ENCODE data around the gene SHCBP1L. TPM values are rescaled to one million over a fixed set of nuclear protein-coding genes. Genes with fewer than 3 reads are reported as not detected.
"Not testable (repeated sequence)": the region's sequence is repeated elsewhere in the genome, so short reads cannot be mapped to it uniquely, and the experiment has no call there.

SHCBP1L gene
- total RNA-seq, 4 donors from 2014 or later: 0.11 TPM; not detected in 3

DNA sequence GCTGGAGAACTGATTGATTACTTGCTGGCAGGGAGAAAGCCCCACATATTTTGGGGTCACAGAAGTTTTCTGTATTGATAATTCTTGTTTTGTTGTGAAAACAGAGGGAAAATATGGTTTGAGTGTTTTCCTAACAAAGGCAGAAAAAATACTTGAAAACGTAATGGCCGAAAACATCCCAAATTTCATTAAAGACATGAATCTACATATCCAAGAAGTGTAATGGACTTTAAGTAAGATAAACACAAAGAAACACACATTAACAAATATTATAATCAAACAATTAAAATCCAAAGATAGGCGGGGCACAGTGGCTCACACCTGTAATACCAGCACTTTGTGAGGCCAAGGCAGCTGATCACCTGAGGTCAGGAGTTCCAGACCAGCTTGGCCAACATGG lies 39.6 kb downstream of the SHCBP1L start:
- Histone ChIP-seq H3K4me3 (no peak overlapping the region), H3K27me3 (no peaks in the 10 kb centered on the region), H3K9me3 (peaks cover 0 to 21% (median 11%) of the 10 kb centered on the region in 4 donors), H3K27ac (replicated peaks in 1 of 4) (no peak overlapping the region), H3K36me3 (no peaks in the 10 kb centered on the region), H3K4me1 (no peaks in the 10 kb centered on the region)
- intact Hi-C loops (cut with DNase I): no loop called here
- DNase-seq (ENCODE audit: extremely low spot score): no peak
- 97% methylated on average over 3 of the region's 3 CpGs for WGBS
- no peak for TF ChIP-seq EP300 (IDR thresholded peaks at IDR 0.05)
- TF ChIP-seq POLR2AphosphoS5 (IDR thresholded peaks at IDR 0.05): no peak
- TF ChIP-seq POLR2A (IDR thresholded peaks at IDR 0.05; ENCODE audit: low read depth): no peak
- TF ChIP-seq CTCF (IDR thresholded peaks at IDR 0.05): no peak

- DNase-seq (ENCODE audit: extremely low spot score): no peak
- TF ChIP-seq POLR2AphosphoS5 (IDR thresholded peaks at IDR 0.05) (no peak), EP300 (IDR thresholded peaks at IDR 0.05) (no peak), CTCF (IDR thresholded peaks at IDR 0.05) (no peak), POLR2A (IDR thresholded peaks at IDR 0.05; ENCODE audit: low read depth) (no peak)
- H3K4me3 ChIP-seq: no peak overlapping the region
- intact Hi-C loops (cut with DNase I): no loop called here
- no peaks in the 10 kb centered on the region for H3K27me3 ChIP-seq
- no peak overlapping the region for H3K27ac ChIP-seq (replicated peaks in 1 of 4)
- WGBS: 89% methylated on average over 1 of the region's 1 CpG
- H3K4me1 ChIP-seq: no peaks in the 10 kb centered on the region
- H3K9me3 ChIP-seq: peaks cover 0 to 21% (median 11%) of the 10 kb centered on the region in 4 donors
- H3K36me3 ChIP-seq: no peaks in the 10 kb centered on the region
Observed at GRCh38 chr1:182910143-182910542, 42.8 kb downstream of the SHCBP1L start.

DNA sequence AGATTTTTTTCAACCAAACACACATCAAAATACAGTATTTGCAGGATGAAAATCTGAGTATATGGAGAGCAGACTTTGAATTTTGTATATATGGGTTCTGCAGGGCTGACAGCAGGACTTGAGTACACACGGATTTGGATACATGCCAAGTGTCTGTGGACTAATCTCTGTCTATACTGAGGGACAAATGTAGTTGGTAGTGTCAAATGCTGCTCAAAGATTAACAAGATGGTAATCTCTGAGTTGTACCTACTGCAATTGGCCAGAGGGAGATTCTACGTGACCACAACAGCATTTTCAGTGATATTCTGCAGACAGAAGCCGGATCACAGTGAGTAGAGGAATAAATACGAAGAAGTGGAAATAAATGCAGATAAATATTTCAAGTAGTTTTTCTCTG lies 43.4 kb downstream of the SHCBP1L start:
- intact Hi-C loops (cut with DNase I): no loop called here
- WGBS: 64% methylated on average over 4 of the region's 4 CpGs
- Histone ChIP-seq H3K27me3 (no peaks in the 10 kb centered on the region), H3K4me3 (no peak overlapping the region), H3K36me3 (no peaks in the 10 kb centered on the region), H3K4me1 (no peaks in the 10 kb centered on the region), H3K9me3 (peaks cover 0 to 21% (median 11%) of the 10 kb centered on the region in 4 donors), H3K27ac (replicated peaks in 1 of 4) (no peak overlapping the region)
- no peak for TF ChIP-seq EP300 (IDR thresholded peaks at IDR 0.05)
- TF ChIP-seq CTCF (IDR thresholded peaks at IDR 0.05): no peak
- no peak for TF ChIP-seq POLR2AphosphoS5 (IDR thresholded peaks at IDR 0.05)
- no peak for TF ChIP-seq POLR2A (IDR thresholded peaks at IDR 0.05; ENCODE audit: low read depth)
- no peak for DNase-seq (ENCODE audit: extremely low spot score)

DNA sequence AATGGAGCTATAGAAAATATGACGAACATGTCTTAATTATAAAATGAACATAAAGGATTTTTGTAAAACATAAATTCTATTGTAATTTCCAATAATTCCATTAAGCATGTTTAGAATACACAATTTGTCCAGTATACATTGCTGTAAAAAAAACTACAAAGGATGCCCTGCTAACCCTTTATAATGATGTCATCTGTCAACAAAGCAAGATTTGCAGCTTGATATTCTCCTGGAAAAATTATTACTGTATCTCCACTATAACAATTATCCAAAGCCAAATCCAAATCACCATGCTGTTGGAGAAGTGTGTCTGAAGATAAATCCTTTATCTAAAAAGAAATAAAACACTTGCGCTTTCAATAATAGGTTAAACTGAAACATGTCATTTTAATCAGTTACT lies 47.6 kb downstream of the SHCBP1L start:
- Histone ChIP-seq H3K9me3 (no peaks in the 10 kb centered on the region), H3K27ac (replicated peaks in 1 of 4) (no peak overlapping the region), H3K4me1 (no peaks in the 10 kb centered on the region), H3K27me3 (no peaks in the 10 kb centered on the region), H3K4me3 (no peak overlapping the region), H3K36me3 (no peaks in the 10 kb centered on the region)
- WGBS: 94% methylated on average over 2 of the region's 2 CpGs
- TF ChIP-seq POLR2AphosphoS5 (IDR thresholded peaks at IDR 0.05): no peak
- TF ChIP-seq POLR2A (IDR thresholded peaks at IDR 0.05; ENCODE audit: low read depth): no peak
- no peak for TF ChIP-seq EP300 (IDR thresholded peaks at IDR 0.05)
- TF ChIP-seq CTCF (IDR thresholded peaks at IDR 0.05): no peak
- intact Hi-C loops (cut with DNase I): no loop called here
- DNase-seq (ENCODE audit: extremely low spot score): no peak

- H3K36me3 ChIP-seq; H3K9me3 ChIP-seq; H3K27me3 ChIP-seq; H3K4me3 ChIP-seq; DNase-seq (ENCODE audit: extremely low spot score); H3K27ac ChIP-seq (replicated peaks in 1 of 4); intact Hi-C loops (cut with DNase I); H3K4me1 ChIP-seq: not testable (repeated sequence)
- 85% methylated on average over 5 of the region's 5 CpGs for WGBS
Observed at GRCh38 chr1:182901946-182902345, 51.0 kb downstream of the SHCBP1L start.
